ENCODE measurements around the gene GCN1. TPM values are rescaled to one million over a fixed set of nuclear protein-coding genes. Genes with fewer than 3 reads are reported as not detected.
"Not testable (repeated sequence)": the region's sequence is repeated elsewhere in the genome, so short reads cannot be mapped to it uniquely, and the experiment has no call there.

The GCN1 gene
- total RNA-seq, 1 donor from 2014 or later = 165 TPM

GRCh38 chr12:120200364-120200800 is 5.9 kb upstream of the GCN1 start:
- Mint-ChIP-seq H3K27me3 (ENCODE audit: low read depth) (no peaks in the 10 kb centered on the region), H3K4me3 (ENCODE audit: low read depth) (peak overlapping the region; percentile 98), H3K27ac (peak overlapping the region; percentile 97), H3K4me1 (ENCODE audit: low read depth) (peaks cover 28% of the 10 kb centered on the region), H3K9me3 (no peaks in the 10 kb centered on the region), H3K36me3 (ENCODE audit: low read depth) (peaks cover 55% of the 10 kb centered on the region)
- intact Hi-C loops (cut with micrococcal nuclease) = no loop called here
- DNase-seq (ENCODE audit: low spot score) = no peak

- Mint-ChIP-seq H3K4me1 (ENCODE audit: low read depth) (peaks cover 32% of the 10 kb centered on the region), H3K36me3 (ENCODE audit: low read depth) (peaks cover 60% of the 10 kb centered on the region), H3K9me3 (no peaks in the 10 kb centered on the region), H3K27ac (peak overlapping the region; percentile 97), H3K27me3 (ENCODE audit: low read depth) (no peaks in the 10 kb centered on the region), H3K4me3 (ENCODE audit: low read depth) (peak overlapping the region; percentile 98)
- intact Hi-C loops (cut with micrococcal nuclease) = loop anchor here (10.0 kb wide), 1 partner anchor 215 kb away; the partner anchor contains the start of gene BICDL1
- DNase-seq (ENCODE audit: low spot score) = no peak
Observed at GRCh38 chr12:120199595-120200306, 5.2 kb upstream of the GCN1 start.

GRCh38 chr12:120199025-120199424 is 4.5 kb upstream of the GCN1 start:
- Mint-ChIP-seq H3K9me3 (no peaks in the 10 kb centered on the region), H3K27me3 (ENCODE audit: low read depth) (no peaks in the 10 kb centered on the region), H3K4me3 (ENCODE audit: low read depth) (peak overlapping the region; percentile 98), H3K36me3 (ENCODE audit: low read depth) (peaks cover 61% of the 10 kb centered on the region), H3K4me1 (ENCODE audit: low read depth) (peaks cover 32% of the 10 kb centered on the region), H3K27ac (peak overlapping the region; percentile 97)
- DNase-seq (ENCODE audit: low spot score) = no peak
- intact Hi-C loops (cut with micrococcal nuclease) = loop anchor here (10.0 kb wide), 1 partner anchor 214 kb away; the partner anchor contains the start of gene BICDL1

- Mint-ChIP-seq H3K4me3 (ENCODE audit: low read depth) (peak overlapping the region; percentile 55), H3K27me3 (ENCODE audit: low read depth) (no peaks in the 10 kb centered on the region), H3K27ac (no peak overlapping the region), H3K36me3 (ENCODE audit: low read depth) (peaks cover 66% of the 10 kb centered on the region), H3K9me3 (no peaks in the 10 kb centered on the region), H3K4me1 (ENCODE audit: low read depth) (peaks cover 34% of the 10 kb centered on the region)
- intact Hi-C loops (cut with micrococcal nuclease) = loop anchor here (2.0 to 10.0 kb wide), 2 partner anchors 213 to 241 kb away; partner anchors contain the start of genes BICDL1 and COX6A1
- no peak for DNase-seq (ENCODE audit: low spot score)
Observed at GRCh38 chr12:120197542-120197887, 3.0 kb upstream of the GCN1 start.

- Mint-ChIP-seq H3K27ac (peak overlapping the region; percentile 47), H3K36me3 (ENCODE audit: low read depth) (peaks cover 68% of the 10 kb centered on the region), H3K4me3 (ENCODE audit: low read depth) (peak overlapping the region; percentile 55), H3K4me1 (ENCODE audit: low read depth) (peaks cover 33% of the 10 kb centered on the region)
- H3K27me3 Mint-ChIP-seq (ENCODE audit: low read depth); H3K9me3 Mint-ChIP-seq; DNase-seq (ENCODE audit: low spot score): not testable (repeated sequence)
- intact Hi-C loops (cut with micrococcal nuclease) = loop anchor here (2.0 to 10.0 kb wide), 2 partner anchors 212 to 242 kb away; partner anchors contain the start of genes BICDL1 and COX6A1
Observed at GRCh38 chr12:120196817-120197541, 2.5 kb upstream of the GCN1 start.

- H3K4me3 Mint-ChIP-seq (ENCODE audit: low read depth) = no peak overlapping the region
- H3K9me3 Mint-ChIP-seq = no peaks in the 10 kb centered on the region
- DNase-seq (ENCODE audit: low spot score) = no peak
- no peaks in the 10 kb centered on the region for H3K27me3 Mint-ChIP-seq (ENCODE audit: low read depth)
- H3K36me3 Mint-ChIP-seq (ENCODE audit: low read depth) = peaks cover 72% of the 10 kb centered on the region
- no peak overlapping the region for H3K27ac Mint-ChIP-seq
- intact Hi-C loops (cut with micrococcal nuclease) = loop anchor here (2.0 to 10.0 kb wide), 2 partner anchors 212 to 242 kb away; partner anchors contain the start of genes BICDL1 and COX6A1
- peaks cover 37% of the 10 kb centered on the region for H3K4me1 Mint-ChIP-seq (ENCODE audit: low read depth)
Observed at GRCh38 chr12:120196363-120196762, 1.8 kb upstream of the GCN1 start.

- H3K36me3 Mint-ChIP-seq (ENCODE audit: low read depth) = peaks cover 69% of the 10 kb centered on the region
- intact Hi-C loops (cut with micrococcal nuclease) = loop anchor here (2.0 to 10.0 kb wide), 4 partner anchors 71 to 209 kb away; partner anchors contain the start of genes BICDL1, PXN and RAB35
- H3K4me3 Mint-ChIP-seq (ENCODE audit: low read depth) = peak overlapping the region; percentile 92
- H3K9me3 Mint-ChIP-seq = no peaks in the 10 kb centered on the region
- peaks cover 37% of the 10 kb centered on the region for H3K4me1 Mint-ChIP-seq (ENCODE audit: low read depth)
- DNase-seq (ENCODE audit: low spot score) = no peak
- H3K27ac Mint-ChIP-seq = peak overlapping the region; percentile 91
- H3K27me3 Mint-ChIP-seq (ENCODE audit: low read depth) = no peaks in the 10 kb centered on the region
Observed at GRCh38 chr12:120194226-120194533, 335 bp downstream of the GCN1 start.

GRCh38 chr12:120193286-120193685 is 1.2 kb downstream of the GCN1 start:
- H3K27me3 Mint-ChIP-seq (ENCODE audit: low read depth); H3K27ac Mint-ChIP-seq; DNase-seq (ENCODE audit: low spot score); H3K9me3 Mint-ChIP-seq: not testable (repeated sequence)
- Mint-ChIP-seq H3K4me3 (ENCODE audit: low read depth) (peak overlapping the region; percentile 92), H3K4me1 (ENCODE audit: low read depth) (peaks cover 28% of the 10 kb centered on the region), H3K36me3 (ENCODE audit: low read depth) (peaks cover 66% of the 10 kb centered on the region)
- intact Hi-C loops (cut with micrococcal nuclease) = loop anchor here (10.0 kb wide), 1 partner anchor 208 kb away; the partner anchor contains the start of gene BICDL1

- H3K36me3 Mint-ChIP-seq (ENCODE audit: low read depth) = peaks cover 63% of the 10 kb centered on the region
- intact Hi-C loops (cut with micrococcal nuclease) = loop anchor here (10.0 kb wide), 1 partner anchor 206 kb away; the partner anchor contains the start of gene BICDL1
Observed at GRCh38 chr12:120190985-120191480, 3.5 kb downstream of the GCN1 start.

GRCh38 chr12:120190386-120190785 is 4.1 kb downstream of the GCN1 start:
- Mint-ChIP-seq H3K27me3 (ENCODE audit: low read depth) (no peaks in the 10 kb centered on the region), H3K27ac (no peak overlapping the region), H3K4me1 (ENCODE audit: low read depth) (peaks cover 21% of the 10 kb centered on the region), H3K9me3 (no peaks in the 10 kb centered on the region), H3K4me3 (ENCODE audit: low read depth) (no peak overlapping the region), H3K36me3 (ENCODE audit: low read depth) (peaks cover 62% of the 10 kb centered on the region)
- DNase-seq (ENCODE audit: low spot score) = no peak
- intact Hi-C loops (cut with micrococcal nuclease) = loop anchor here (10.0 kb wide), 1 partner anchor 206 kb away; the partner anchor contains the start of gene BICDL1

More at GRCh38 chr12:120190985-120191480, 3.5 kb downstream of the GCN1 start:
- no peak overlapping the region for H3K4me3 Mint-ChIP-seq (ENCODE audit: low read depth)
- DNase-seq (ENCODE audit: low spot score) = no peak
- no peaks in the 10 kb centered on the region for H3K9me3 Mint-ChIP-seq
- H3K27me3 Mint-ChIP-seq (ENCODE audit: low read depth) = no peaks in the 10 kb centered on the region
- no peak overlapping the region for H3K27ac Mint-ChIP-seq
- H3K4me1 Mint-ChIP-seq (ENCODE audit: low read depth) = peaks cover 21% of the 10 kb centered on the region

- intact Hi-C loops (cut with micrococcal nuclease) = no loop called here
- DNase-seq (ENCODE audit: low spot score) = no peak
- H3K4me1 Mint-ChIP-seq (ENCODE audit: low read depth) = peaks cover 5% of the 10 kb centered on the region
- no peak overlapping the region for H3K27ac Mint-ChIP-seq
- H3K27me3 Mint-ChIP-seq (ENCODE audit: low read depth) = no peaks in the 10 kb centered on the region
- peaks cover 79% of the 10 kb centered on the region for H3K36me3 Mint-ChIP-seq (ENCODE audit: low read depth)
- H3K9me3 Mint-ChIP-seq = no peaks in the 10 kb centered on the region
- no peak overlapping the region for H3K4me3 Mint-ChIP-seq (ENCODE audit: low read depth)
Observed at GRCh38 chr12:120186654-120187053, 7.9 kb downstream of the GCN1 start.

GRCh38 chr12:120183211-120183631 is 11.3 kb downstream of the GCN1 start:
- intact Hi-C loops (cut with micrococcal nuclease) = no loop called here
- no peaks in the 10 kb centered on the region for H3K27me3 Mint-ChIP-seq (ENCODE audit: low read depth)
- DNase-seq (ENCODE audit: low spot score) = no peak
- no peaks in the 10 kb centered on the region for H3K9me3 Mint-ChIP-seq
- H3K27ac Mint-ChIP-seq = no peak overlapping the region
- H3K4me1 Mint-ChIP-seq (ENCODE audit: low read depth) = peaks cover 2% of the 10 kb centered on the region
- H3K36me3 Mint-ChIP-seq (ENCODE audit: low read depth) = peaks cover 70% of the 10 kb centered on the region
- H3K4me3 Mint-ChIP-seq (ENCODE audit: low read depth) = no peak overlapping the region
